GM21367 (cell line): ENCODE measurements around the gene C7orf33.
"Not testable (repeated sequence)": the region's sequence is repeated elsewhere in the genome, so short reads cannot be mapped to it uniquely, and the experiment has no call there.

Experiments used
- ATAC-seq: cut with Tn5 transposase; IDR thresholded peaks from one replicate; pipeline ENCODE4 v1.9.1; 2021; ENCODE audit not compliant: unreplicated experiment

C7orf33 gene

DNA sequence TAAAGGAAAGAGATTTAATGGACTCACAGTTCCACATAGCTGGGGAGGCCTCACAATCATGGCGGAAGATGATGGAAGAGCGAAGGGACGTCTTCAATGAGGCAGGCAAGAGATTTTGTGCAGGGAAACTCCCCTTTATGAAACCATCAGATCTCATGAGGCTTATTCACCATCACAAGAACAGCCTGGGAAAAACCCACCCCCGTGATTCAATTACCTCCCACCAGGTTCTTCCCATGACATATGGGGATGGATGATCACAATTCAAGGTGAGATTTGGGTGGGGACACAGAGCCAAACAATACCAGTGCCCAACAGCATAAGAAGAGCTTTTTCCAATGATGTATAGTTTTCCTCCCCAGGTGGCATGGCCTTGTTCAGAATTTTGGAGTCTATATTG is 11.2 kb upstream of the C7orf33 start:
- no peak for ATAC-seq

DNA sequence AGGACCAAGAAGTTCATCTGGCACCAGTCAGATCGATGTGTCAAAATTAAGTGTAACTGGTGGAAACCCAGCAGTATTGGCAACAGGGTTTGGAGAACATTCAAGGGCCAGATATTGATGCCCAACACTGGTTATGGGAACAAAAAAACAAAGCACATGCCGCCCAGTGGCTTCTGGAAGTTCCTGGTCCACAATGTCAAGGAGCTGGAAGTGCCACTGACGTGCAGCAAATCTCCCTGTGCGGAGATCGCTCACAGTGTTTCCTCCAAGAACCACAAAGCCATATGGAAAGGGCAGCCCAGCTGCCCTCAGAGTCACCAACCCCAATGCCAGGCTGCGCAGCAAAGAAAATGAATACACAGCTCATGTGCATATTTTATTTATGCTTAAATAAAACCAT is 10.1 kb upstream of the C7orf33 start:
- ATAC-seq, result no peak

- ATAC-seq, result no peak
Observed at GRCh38 chr7:148581624-148582023, 8.9 kb upstream of the C7orf33 start.

- peak; percentile 96 for ATAC-seq
Observed at GRCh38 chr7:148584154-148584827, 6.3 kb upstream of the C7orf33 start.

DNA sequence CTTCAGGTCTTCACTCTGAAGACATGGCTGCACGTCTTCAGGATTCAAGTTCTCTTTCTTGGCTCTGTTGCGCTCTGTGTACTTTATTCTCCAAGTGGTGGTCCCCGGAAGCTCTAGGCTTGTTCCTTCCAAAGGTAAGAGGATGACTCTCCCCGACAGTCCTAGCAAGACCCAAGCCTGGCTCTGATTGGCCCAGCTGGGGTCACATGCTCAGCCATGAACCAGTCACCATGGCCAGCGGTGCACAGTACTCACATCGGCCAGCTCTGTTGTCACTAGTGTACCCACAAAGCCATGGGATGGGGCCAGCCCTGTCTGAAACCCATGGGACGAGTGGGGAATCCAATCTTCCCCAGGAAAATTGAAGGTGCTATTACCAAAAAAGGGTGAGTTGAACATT is 5.2 kb upstream of the C7orf33 start:
- ATAC-seq, result no peak

DNA sequence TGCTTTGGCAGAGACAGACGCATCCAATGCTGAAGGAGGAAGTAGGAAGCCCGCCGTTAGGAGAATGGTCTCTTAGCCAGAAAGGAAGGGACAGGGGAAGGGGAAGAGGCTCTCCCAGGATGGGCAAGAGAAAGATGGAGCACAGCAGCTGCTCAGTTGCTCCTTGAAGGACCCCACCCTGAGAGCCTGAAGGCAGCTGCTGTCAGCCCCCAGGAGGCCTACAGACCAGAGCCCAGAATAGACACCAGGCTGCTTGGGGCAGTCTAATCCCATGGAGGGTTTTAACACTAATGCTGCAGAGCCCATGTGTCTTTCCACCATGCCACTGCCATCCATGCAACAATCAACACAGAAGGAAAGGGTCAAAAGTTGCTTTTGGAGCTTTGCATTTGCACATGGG is 3.5 kb upstream of the C7orf33 start:
- no peak for ATAC-seq

GRCh38 chr7:148588168-148588567 is 2.4 kb upstream of the C7orf33 start:
- ATAC-seq, result no peak

DNA sequence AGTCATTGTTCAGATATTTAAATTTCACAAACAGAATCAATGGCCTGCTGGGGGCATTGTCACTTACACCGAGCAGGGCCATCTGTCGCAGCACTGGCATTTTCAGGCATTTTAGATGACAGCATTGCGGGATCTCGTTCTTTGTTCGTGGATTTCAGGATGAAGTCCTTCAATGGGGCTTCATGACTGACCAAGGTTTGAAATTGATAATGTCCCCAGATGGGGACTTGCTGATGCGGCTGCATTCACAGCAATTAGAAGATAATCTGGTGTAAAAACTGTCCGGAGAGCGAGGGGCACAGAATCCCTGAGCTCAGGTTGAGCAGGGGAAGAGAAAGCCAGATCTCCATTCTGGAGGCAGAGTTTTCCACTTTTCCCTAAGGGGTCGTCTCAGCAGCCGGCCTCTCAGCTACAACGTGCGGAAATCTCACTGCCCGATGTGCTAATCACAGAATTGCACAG is 1.9 kb upstream of the C7orf33 start:
- no peak for ATAC-seq

DNA sequence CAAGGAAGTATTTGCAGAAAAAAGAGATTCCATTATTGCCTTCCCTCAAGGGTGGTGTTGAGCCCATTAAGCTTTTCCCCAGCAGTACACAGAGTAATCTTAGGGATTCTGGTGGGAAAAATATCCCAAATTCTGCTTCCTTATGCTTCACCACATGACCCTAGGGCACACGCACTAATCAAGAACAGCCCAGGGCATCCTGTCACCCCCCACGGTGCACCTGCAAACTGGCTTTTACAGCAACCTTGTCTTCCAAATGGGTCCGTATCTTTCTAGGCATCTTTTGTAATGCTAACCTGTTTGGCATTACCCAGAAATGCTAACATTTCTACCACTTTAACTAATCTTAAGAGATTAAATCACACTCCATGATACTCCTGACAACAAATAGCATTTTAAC is 926 bp upstream of the C7orf33 start:
- ATAC-seq, result no peak

- not testable (repeated sequence) for ATAC-seq
Observed at GRCh38 chr7:148596354-148596753, 5.8 kb downstream of the C7orf33 start.

- ATAC-seq, result no peak
Observed at GRCh38 chr7:148598351-148598750, 7.8 kb downstream of the C7orf33 start.

DNA sequence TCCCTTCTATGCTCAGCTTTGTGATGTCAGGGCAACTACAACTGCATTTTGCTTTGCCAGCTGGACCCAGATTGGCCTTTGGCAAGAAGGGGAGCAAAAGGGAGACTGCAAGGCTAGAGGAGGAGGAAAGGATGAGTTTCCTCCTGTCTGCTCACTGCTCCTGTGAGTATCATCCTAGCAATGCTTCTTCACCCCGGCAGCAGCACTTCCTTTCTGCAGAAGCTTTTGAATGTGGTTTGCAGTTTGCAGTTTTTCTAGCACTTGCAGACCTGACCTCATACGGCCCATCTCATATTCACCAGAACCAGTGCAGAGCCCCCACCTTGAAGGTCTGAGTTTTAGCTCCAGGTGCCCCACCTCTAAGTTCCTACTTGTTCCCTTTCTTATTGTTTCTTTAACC is 14.8 kb downstream of the C7orf33 start:
- no peak for ATAC-seq

DNA sequence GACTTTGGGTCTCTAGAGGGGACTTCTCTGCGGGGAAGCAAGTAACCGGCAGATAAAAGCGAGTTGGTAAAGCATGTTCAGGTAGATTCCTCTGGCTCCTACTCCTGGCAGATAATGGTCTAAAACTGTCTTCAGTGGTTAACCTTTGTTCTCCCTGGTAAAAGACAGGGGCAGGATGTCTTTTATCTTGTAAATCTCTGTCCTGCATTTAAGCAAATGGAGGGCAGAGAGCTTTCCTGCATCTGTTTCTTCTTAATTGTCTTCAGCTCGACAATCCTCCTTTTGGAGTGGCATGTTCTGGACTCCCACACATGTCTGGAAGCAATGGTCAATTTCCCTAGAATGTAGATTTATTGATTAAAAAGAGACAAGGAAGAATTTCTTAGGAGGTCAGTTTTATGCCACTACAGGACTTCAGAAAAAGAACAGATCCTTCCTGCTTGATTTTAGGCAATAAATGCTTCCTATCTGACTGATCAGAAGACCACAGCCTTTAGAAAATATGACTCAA is 16.6 kb downstream of the C7orf33 start:
- no peak for ATAC-seq

GRCh38 chr7:148609045-148609725 is 18.6 kb downstream of the C7orf33 start:
- no peak for ATAC-seq

GRCh38 chr7:148611692-148612091 is 21.1 kb downstream of the C7orf33 start:
- ATAC-seq, result no peak

DNA sequence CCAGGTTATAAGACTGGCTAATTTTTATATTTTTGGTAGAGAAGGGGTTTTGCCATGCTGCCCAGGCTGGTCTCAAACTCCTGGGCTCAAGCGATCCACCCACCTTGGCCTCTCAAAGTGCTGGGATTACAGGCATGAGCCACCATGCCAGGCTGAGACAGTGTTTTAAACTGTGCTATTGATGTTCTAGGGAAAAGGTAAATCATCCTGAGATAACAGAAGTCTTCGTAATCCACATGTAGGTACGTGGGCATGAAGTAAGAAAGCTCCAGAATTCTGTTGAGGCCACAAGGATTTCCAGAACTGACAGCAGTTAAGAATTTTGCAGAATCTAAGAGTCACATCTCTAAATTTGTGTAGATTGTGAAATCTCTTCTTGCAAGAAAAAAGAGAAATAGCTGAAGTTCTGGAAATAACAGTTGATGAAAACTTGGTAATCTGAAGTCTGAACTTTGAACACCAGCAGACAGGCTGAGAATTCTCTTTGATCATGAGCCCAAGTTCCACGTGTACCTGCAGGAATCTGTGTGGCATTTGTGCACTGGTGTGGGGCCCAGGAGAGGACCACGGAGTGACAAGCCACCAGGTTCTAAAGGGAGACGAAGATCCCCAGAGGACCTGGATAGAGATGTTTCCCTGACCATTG is 24.6 kb downstream of the C7orf33 start:
- ATAC-seq, result no peak

DNA sequence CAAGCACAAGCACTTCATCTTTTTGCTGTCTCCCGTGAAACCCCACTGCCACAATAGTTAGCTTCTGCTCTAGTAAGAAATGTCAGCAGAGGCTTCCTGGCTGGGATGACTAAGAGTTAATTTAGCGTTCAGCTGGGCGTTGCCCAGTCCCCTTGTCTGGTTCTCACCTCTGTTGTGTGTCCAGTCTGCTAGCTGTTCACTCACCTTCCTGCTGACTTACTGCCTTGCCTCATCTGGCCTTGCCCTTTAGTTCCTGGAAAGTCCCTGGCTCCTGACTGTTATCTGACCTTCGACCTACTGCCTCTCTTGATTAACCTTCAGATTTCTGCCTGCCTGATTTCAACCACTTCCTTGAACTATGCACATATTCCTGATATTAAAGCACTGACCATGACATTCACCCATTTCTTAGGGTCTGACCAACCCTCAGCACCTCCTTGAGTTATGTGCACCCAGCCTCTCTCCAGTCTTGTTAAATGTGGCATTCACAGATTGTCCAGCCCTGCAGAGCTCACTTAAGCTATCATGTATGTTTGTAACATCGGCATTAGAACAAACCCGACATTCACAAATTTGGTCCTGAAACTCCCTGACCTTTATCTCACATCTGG is 30.3 kb downstream of the C7orf33 start:
- no peak for ATAC-seq

- no peak for ATAC-seq
Observed at GRCh38 chr7:148621563-148621962, 31.0 kb downstream of the C7orf33 start.

GRCh38 chr7:148622887-148623585 is 32.5 kb downstream of the C7orf33 start:
- no peak for ATAC-seq

DNA sequence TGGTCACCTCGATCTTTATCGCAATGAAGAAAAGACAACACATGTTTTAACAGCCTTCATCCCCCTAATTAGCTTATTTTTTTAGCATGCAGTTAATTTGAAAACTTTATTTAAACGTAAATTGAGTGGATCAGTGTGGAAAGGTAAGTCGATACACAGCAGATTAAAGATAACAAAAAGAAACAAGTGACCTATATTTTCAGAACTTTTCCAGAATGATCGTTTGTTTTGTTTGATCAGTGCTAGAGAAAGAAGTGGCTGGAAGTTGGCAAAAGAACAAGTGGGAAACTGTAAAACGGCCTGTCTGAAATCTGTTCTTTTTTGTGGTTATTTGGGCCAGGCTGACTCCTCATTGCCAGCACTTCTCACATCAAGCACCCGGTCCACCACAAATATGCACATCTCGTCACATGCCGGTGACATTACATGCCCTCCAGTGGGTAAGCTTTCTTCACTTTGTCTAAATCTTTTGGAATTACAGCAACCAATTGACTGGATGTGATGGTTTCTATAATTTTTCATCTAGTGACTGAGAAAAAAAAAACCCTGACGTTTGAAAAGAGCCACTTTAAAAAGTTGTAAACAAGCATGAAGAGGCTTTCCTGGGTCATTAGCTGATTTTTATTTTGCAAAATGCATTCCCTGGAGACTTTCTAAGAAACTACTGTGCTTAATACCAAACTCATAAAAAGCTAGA is 33.2 kb downstream of the C7orf33 start:
- no peak for ATAC-seq
